GM19043 (cell line): ENCODE results near the gene PSMD8.

Experiments used
- ATAC-seq: cut with Tn5 transposase; IDR thresholded peaks from one replicate; pipeline ENCODE4 v1.9.1; 2021; ENCODE audit warnings: low read depth; ENCODE audit not compliant: unreplicated experiment

Gene PSMD8

DNA sequence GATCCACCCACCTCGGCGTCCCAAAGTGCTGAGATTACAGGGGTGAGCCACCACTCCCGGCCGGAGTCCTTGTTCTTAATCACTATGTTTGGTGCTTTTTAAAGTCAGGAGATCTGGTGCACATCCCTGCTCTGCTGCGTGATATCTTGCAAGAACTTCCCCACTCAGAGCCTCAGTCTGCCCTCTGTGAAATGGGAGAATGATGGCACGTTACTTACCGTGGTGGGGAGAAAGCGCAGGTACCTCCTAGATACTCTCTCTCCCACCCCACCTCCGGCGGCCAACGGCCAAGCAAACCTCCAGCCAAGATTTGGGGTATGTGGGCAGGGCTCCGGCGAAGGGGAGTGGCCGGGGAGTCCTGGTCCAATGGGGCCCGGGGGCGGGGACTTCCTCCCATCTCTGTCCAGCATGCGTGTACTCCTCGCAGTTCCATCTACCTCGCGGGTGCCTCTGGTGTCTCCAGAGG is 58.9 kb downstream of the PSMD8 start, which contains the start of gene RYR1:
Gene RYR1 (plus strand): TSS at position 424 of the 466 bp plus-strand sequence. CDS start 139 bp downstream, outside the sequence.
- ATAC-seq = no peak
